HG02763 (cell line): ENCODE data around the gene SNRNP35.
"Not testable (repeated sequence)": the region's sequence is repeated elsewhere in the genome, so short reads cannot be mapped to it uniquely, and the experiment has no call there.

Experiments
- ATAC-seq: cut with Tn5 transposase; IDR thresholded peaks from one replicate; pipeline ENCODE4 v1.9.1; 2021; ENCODE audit warnings: mild to moderate bottlenecking, moderate library complexity; ENCODE audit not compliant: unreplicated experiment

SNRNP35 gene

DNA sequence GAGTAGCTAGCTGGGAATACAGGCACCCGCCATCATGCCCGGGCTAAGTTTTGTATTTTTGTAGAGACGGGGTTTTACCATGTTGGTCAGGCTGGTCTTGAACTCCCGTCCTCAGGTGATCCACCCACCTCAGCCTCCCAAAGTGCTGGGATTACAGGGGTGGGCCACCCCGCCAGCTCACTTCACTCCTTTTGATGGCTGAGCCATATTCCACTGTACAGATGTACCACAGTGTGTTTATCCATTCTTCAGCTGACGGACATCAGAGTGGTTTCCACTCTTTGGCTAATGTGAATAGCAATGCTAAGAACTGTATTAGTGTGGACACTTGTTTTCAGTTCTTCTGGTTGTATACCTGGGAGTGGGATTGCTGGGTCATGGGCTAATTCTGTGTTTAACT is 29.5 kb downstream of the SNRNP35 start:
- ATAC-seq: no peak

DNA sequence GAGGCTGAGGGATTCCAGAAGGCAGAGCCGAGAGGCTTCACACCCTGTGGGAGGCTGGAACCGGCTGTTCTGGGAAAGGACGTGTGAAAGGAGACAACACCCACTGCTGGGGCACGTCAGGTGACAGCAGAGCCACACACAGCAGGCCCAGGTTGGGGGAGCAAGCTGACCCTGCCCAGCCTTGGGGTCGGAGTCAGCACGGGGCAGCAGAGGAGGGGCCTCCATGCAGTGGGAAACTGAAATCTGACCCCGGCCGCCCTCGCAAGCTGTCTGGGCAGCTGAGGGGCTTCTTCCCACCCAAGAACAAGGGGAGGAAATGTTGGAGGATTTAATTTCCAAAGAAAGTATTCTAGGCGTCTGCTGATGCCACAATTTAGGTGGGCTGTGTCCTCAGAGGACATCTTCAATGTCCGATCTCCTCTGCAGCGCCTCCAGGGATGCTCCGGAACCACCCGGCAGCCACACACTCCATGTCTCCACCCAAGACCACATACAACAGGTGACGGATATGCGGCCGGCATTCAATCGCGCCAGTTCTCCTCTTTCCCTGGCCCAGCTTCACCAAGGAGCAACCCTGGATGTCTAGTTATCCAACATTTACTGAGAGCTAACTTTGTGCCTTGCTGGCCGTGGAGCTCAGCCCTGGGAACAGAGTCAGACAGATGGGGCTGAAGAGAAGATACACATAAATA is 30.7 kb downstream of the SNRNP35 start:
- no peak for ATAC-seq

DNA sequence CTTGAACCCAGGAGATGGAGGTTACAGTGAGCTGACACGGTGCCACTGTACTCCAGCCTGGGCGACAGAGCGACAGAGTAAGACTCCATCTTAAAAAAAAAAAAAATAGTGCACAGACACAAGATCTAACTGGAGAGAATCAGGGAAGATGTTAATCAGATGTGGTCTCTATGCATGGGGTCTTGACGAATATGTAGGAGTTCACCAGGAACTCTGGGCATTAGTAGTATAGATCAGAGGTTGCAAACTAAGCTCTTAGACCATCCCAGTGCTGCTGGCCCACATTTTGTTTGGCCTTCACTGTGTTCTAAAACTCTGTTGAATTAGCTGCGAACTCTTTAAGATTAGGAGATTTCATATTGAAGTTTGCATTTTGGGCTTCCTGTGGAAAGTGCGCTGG is 31.6 kb downstream of the SNRNP35 start:
- no peak for ATAC-seq

DNA sequence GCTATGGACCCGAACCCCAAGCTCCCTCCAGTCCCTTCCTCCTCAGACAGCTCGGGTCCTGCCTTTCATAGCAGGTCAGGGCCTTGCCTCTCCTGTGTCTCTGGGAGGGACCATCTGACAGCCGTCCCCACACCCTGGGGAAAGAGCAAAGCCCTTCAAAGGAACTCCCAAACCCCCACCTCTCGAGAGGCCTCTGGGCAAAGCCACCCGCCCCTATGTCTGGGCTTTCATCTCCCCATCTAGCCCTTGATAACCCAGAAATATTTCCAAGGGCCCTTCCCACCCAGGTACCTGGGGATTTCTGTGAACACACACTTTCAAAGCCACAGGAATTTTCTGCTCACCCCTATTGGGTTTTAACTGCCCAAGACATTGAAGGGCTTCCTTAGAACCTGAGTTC is 32.1 kb downstream of the SNRNP35 start:
- no peak for ATAC-seq

DNA sequence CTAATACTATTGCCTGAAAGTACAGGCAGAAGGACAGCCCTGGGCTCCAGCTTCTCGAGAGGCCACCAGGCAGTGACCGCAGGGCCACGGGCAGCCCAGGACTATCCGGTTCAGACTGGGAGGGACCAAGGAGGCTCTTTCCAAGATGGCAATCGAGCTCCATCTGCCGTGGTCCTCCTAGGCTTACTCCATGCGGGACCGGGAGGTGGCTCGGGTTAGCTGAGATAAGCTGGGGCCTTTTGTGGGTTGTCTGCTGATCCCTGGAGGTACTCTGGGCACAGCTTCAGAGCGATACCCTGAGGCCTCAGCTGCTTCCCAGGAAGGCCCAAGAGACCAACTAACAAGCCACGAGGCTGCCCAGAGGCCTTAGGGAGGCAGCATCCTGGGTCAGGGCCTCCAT is 33.1 kb downstream of the SNRNP35 start:
- ATAC-seq: no peak

DNA sequence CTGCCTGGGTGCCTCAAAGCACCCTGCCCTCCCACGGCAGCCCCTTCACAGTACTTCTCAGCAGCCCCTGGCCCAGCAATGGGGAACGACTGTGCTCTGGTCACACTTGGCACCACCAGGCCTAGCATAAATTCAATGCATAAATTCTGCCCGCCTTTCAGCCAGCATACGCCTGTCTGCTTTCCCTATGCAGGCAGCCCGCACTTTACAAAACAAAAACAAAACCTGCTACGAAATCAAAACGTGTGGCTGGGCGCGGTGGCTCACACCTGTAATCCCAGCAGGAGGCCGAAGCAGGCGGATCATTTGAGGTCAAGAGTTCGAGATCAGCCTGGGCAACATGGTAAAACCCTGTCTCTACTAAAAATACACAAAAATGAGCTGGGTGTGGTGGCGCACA is 33.5 kb downstream of the SNRNP35 start:
- no peak for ATAC-seq

DNA sequence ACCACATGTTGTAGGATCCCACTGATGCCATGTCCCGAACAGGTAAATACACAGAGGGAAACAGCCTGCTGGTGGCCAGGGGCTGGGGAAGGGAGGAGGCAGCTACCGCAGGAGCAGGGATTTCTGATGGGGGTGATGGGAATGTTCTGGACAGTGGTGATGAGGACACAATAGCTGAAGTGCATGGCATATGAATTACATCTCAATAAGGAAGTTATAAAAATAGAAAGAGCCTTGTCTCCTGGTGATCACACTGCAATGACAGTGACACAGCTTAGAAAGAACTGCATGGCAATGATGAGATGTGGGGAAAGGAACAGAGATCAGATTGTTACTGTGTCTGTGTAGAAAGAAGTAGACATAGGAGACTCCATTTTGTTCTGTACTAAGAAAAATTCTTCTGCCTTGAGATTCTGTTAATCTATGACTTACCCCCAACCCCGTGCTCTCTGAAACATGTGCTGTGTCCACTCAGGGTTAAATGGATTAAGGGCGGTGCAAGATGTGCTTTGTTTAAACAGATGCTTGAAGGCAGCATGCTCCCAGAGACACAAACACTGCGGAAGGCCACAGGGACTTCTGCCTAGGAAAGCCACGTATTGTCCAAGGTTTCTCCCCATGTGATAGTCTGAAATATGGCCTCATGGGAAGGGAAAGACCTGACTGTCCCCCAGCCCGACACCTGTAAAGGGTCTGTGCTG is 34.5 kb downstream of the SNRNP35 start:
- ATAC-seq: not testable (repeated sequence)

DNA sequence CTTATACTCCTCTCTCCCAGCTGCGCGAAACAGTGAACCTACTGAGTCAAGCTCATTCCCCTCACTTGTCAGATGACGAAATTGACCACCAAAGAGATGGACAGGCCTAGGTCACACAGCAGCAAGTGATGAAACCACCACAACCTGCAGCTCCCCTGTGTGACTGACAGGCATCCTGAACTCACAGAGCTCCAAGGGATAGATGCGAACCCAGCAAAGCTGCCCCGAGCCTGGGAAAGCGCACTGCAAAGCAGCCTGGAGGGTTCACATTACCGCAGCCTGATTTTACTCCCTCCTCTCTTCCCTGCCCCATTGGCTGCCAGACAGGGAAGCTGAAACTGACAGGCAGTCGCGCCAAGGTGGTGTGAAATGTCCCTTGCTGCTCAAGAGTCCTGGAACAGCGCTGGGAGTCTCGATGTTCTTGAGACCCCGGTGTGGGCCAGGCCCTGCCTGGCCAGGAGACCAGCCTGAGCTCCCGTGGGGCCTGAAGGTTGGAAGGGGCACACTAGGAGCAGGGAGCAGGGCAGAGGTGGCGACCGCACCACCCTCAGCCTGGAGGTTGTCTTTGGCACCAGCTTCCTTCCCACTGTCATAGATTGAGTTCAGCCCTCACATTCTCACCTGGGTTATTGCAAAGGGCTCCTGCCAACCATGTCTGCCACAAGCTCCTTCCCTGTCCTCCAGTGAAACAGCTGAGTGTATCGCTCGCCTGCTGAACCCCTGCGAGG is 36.3 kb downstream of the SNRNP35 start:
- no peak for ATAC-seq

DNA sequence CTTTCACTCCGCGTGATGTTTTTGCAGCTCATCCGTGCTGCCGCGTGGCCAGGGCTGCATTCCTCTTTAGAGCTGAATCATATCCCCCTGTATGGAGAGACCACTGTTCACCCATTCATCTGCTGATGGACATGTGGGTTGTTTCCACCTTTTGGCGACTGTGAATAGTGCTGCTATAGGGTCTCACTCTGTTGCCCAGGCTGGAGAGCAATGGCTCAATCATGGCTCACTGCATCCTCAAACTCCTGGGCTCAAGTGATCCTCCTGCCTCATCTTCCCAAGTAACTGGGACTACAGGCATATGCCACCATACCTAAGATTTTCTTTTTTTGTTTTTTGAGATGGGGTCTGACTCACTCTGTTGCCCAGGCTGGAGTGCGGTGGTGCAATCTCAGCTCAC is 39.1 kb downstream of the SNRNP35 start:
- no peak for ATAC-seq

DNA sequence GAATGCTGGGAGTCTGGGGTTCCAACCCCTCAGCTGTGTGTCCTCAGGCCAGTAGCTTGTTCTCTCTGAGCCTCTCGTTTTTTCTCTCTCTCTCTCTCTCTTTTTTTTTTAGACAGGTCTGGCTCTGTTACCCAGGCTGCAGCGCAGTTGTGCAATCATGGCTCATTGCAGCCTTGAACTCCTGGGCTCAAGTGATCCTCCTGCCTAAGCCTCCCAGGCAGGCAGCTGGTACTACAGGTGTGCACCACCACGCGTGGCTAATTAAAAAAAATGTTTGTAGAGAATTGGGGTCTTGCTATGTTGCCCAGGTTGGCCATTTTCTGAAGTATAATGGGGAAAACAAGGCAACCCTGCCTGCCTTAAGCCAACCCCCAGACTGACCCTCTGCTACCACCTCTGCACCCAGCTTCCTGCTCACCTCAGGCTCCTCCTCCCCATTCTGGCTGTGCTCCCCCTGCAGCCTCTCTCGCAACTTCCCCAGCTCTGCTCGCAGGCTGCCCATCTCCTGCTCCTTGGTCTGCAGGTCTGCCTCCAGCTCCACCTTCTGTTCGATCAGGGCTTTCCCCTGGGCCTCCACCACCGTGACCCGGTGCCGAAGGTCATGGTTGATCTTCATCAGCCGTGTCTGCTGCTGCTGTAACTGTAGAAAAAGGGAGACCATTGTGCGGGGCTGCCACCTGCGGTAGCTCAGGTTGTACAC is 40.3 kb downstream of the SNRNP35 start:
- ATAC-seq: no peak

DNA sequence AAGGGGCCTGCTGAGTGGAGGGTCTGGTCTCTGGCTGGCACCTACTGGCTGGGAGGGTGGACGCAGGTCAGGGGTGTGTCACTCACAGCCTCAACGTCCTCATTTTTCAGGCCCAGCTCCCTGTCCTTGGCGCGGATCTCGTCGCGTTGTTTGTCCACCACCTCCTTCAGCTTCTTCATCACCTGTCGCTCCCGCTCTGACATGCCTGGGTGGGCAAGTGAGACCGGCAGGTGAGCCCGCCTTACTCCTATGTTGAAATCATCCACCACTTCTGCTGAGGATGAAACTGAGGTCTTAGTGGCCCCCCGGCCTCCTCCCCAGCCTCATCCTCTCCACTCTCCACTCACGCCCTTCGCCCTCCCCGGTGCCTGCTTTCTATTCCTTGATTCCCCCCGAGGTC is 41.4 kb downstream of the SNRNP35 start:
- no peak for ATAC-seq

DNA sequence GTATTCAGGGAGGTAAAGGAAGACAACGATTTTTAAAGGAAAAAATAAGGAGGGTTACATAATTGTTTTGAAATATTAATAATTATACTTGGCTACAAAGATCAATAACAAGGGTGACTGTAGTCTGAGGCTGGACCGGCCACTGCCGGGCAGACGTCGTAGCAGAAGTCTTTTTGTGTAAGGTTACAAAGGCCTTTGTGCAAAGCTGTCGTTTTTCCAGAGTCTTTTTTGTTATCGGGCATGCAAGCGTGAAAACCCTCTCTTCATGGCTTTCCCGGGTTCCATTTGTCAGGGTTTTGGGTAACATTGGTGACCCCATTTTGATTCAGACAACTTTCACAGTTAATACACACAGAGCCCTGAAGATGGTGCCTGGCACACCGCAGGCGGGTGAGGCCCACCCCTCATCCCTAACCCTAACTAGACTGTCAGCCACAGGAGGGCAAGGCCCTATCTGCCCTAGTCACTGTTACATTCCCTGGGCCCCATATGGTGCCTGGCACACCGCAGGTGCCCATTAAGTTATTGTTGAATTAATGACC is 44.3 kb downstream of the SNRNP35 start:
- ATAC-seq: no peak

DNA sequence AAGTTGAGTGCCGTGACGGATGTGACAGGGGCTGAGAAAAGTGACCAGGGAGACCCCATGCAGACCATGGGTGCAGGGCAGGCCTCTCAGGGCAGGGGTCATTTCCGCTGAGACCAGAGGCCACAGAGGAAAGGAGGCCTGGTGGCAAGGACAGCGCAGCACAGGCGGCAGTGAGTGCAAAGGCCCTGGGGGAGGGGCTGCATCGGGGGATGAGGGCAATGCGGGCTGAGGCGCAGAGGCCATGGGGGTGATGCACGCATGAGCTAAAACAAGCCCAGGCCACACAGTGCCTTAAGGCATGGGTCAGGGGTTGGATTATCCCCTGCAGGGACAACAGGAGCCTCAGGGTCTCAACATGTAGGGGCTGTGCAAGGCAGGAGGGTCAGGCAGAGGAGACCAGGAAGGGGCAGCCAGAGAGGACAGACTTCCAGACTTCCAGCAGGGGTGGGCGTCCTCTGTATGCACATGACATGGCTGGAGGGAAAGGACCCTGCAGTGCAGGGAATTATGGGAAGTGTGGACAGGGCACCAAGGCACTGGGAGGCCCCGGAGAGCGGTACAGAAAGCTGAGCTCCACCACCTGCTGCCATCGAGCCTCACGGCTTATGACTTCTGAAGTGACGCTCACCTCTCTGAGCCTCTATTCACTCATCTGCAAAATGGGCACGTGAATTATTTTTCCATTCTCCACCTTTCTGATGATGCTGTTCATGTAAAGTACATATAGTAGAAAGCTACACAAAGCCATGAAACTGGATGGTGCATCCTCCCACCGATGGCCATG is 48.3 kb downstream of the SNRNP35 start:
- no peak for ATAC-seq

DNA sequence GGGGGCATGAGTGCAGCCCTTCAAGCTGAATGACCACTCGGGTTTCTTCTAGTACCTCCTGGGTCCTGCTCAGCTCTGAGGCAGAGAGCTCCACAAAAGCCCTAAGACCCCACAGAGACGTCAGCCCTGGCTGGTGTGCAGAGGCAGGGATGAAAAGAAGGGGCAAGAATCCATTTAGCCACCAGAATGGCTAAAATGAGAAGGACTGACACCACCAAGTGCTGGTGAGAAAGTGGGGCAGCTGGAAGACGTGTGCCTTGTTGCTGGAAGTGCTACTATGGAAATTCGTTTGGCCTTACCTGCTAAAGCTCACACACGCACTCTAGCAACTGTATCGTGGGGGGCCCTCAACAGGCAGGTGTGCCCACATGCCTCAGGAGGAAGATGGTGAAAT is 48.9 kb downstream of the SNRNP35 start:
- no peak for ATAC-seq

DNA sequence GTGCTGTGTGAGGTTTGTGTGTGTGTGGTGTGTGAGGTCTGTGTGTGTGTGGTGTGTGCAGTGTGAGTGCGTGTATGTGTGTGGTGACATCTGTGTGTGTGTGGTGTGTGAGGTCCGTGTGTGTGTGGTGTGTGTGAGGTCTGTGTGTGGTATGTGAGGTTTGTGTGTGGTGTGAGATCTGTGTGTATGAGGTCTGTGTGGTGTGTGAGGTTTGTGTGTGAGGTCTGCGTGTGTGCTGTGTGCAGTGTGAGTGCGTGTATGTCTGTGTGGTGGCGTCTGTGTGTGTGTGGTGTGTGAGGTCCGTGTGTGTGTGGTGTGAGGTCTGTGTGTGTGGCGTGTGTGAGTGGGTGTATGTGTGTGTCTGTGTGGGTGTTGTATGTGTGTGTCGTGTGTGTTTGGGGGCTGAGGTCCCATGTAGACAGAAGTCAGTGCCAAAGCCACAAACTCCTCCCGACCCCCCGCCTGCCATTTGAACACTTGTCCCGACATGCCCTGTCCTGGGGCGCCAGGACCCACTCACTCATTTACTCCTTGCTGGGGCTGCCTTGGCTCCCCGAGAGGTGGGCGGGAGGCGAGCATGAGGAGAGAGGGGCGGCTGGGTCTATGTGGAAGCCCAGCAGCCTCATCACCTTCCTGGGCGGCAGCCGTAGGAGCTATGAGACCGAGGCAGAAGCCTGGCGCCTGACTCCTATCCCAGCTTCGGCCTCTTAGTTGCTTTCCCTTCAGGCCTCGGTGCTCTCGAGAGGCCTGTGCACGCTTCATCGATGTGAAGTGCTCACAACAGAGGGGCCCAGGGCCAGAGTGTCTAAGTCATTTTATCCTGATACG is 55.1 kb downstream of the SNRNP35 start:
- ATAC-seq: no peak

DNA sequence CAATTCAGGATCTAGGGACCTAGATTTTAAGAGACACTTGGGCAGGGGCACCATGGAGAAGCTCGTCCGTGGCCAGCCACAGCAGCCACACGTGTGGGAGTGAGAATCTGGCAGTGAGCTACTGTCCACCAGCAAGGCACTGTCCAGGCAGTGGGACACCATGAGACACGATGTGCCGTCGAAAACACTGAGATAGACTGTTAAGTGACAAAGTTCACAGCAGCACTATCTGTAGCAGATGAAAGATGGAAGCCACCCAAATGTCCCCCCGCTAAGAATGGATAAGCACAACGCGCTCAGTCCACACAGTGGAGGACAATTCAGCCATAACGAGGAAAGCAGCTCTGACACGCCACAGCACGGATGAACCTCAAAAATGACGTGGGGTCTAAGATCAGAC is 55.9 kb downstream of the SNRNP35 start:
- ATAC-seq: no peak

DNA sequence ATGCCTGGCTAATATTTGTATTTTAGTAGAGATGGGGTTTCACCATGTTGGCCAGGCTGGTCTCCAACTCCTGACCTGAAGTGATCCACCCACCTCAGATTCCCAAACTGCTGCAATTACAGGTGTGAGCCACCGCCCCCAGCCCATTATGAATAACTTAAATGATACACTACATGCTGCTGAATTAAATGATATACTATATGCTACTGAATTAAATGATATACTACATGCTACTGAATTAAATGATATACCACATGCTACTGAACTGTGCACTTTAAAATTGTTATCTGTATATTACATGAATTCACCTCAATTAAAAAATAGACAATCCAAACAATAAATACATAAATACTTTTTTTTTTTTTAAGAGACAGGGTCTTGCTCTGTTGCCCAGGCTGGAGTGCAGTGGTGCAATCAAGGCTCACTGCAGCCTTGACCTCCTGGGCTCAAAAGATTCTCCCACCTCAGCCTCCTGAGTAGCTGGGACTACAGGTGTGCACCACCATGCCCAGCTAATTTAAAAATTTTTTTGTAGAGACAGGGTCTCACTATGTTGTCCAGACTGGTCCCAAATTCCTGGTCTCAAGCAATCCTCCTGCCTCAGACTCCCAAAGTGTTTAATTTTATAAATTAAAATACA is 56.8 kb downstream of the SNRNP35 start:
- ATAC-seq: not testable (repeated sequence)

DNA sequence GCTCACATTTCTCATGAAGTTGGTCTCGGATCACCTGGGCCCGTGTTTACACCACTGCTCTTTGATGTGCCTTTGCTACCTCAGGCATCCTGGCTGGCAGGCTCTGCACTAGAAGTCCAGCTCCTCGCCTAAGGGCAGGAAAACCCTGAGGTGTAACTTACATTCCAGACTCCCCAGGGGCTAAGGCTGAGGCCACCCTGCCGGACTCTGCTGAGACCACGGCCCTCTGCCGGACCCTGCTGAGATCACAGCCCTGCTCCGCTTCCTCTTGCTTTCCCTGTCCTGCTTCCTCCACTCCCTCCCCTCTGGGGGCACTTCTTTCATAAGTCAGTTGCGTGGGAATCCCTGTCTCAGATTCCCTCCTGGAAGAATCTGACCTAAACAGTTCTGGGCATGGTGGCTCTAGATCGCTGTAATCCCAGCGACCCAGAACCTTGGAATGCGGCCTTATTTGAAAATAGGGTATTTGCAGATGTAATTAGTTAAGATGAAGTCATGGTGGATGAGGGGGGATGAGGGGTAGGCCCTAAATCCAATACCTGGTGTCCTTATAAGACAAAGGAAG is 58.4 kb downstream of the SNRNP35 start:
- ATAC-seq: no peak
